Fibroblast of skin of right quadriceps (primary cell): Measurements from ENCODE around the gene HTR7.
"Not testable (repeated sequence)": the region's sequence is repeated elsewhere in the genome, so short reads cannot be mapped to it uniquely, and the experiment has no call there.

Source experiments
- DNase-seq: peaks from one replicate; pipeline ENCODE4 v3.0.0-alpha.2; 2013

The HTR7 gene

GRCh38 chr10:90856964-90857634, 740 bp downstream of the HTR7 start:
- no peak for DNase-seq

GRCh38 chr10:90856261-90856660, 1.6 kb downstream of the HTR7 start:
- no peak for DNase-seq

- DNase-seq, result no peak
Observed at GRCh38 chr10:90855126-90855525, 2.7 kb downstream of the HTR7 start.

- peak; percentile 42 for DNase-seq
Observed at GRCh38 chr10:90849956-90850749, 7.7 kb downstream of the HTR7 start.

GRCh38 chr10:90847436-90847835, 10.4 kb downstream of the HTR7 start:
- DNase-seq, result peak; percentile 46

GRCh38 chr10:90846746-90847145, 11.1 kb downstream of the HTR7 start:
- DNase-seq, result no peak

- no peak for DNase-seq
Observed at GRCh38 chr10:90845726-90846125, 12.1 kb downstream of the HTR7 start.

GRCh38 chr10:90842725-90843124, 15.1 kb downstream of the HTR7 start:
- DNase-seq, result no peak

- no peak for DNase-seq
Observed at GRCh38 chr10:90837486-90837885, 20.4 kb downstream of the HTR7 start.

- no peak for DNase-seq
Observed at GRCh38 chr10:90834326-90834725, 23.5 kb downstream of the HTR7 start.

GRCh38 chr10:90832111-90832510, 25.7 kb downstream of the HTR7 start:
- no peak for DNase-seq

GRCh38 chr10:90822508-90822907, 35.3 kb downstream of the HTR7 start:
- DNase-seq, result no peak

GRCh38 chr10:90821864-90822263, 36.0 kb downstream of the HTR7 start:
- DNase-seq, result not testable (repeated sequence)

GRCh38 chr10:90819911-90820310, 37.9 kb downstream of the HTR7 start:
- DNase-seq, result no peak

GRCh38 chr10:90818736-90819135, 39.1 kb downstream of the HTR7 start:
- DNase-seq, result no peak

- no peak for DNase-seq
Observed at GRCh38 chr10:90817128-90817889, 40.5 kb downstream of the HTR7 start.

GRCh38 chr10:90816466-90816865, 41.4 kb downstream of the HTR7 start:
- no peak for DNase-seq

- no peak for DNase-seq
Observed at GRCh38 chr10:90813594-90814365, 44.1 kb downstream of the HTR7 start.

- not testable (repeated sequence) for DNase-seq
Observed at GRCh38 chr10:90807106-90807505, 50.7 kb downstream of the HTR7 start.

GRCh38 chr10:90806677-90807076, 51.2 kb downstream of the HTR7 start:
- DNase-seq, result no peak

- no peak for DNase-seq
Observed at GRCh38 chr10:90805206-90805605, 52.6 kb downstream of the HTR7 start.

GRCh38 chr10:90804354-90804753, 53.5 kb downstream of the HTR7 start:
- DNase-seq, result no peak

GRCh38 chr10:90801608-90802007, 56.2 kb downstream of the HTR7 start:
- no peak for DNase-seq
